OCI-LY7 (cell line): ENCODE measurements around the gene TCP1. TPM values are rescaled to one million over a fixed set of nuclear protein-coding genes. Genes with fewer than 3 reads are reported as not detected.

Experiments used
- BruUV-seq: library from RNA; stranded (reverse); fragments of 400-500 nt; replicated peaks from 2 replicates; lab custom pipeline; 2021; lab: Mats Ljungman, UMichigan
- CTCF ChIA-PET: fragments of 300-600 bp; sonication (Branson Sonifier 250); formaldehyde crosslinking; loops from one replicate; lab custom pipeline; 2022; ENCODE audit warnings: antibody characterized with exemption; ENCODE audit not compliant: unreplicated experiment; lab: Charles Lee
- POLR2A ChIA-PET: fragments of 300-600 bp; sonication (Branson Sonifier 250); formaldehyde crosslinking; loops from one replicate; lab custom pipeline; 2022; ENCODE audit warnings: antibody characterized with exemption; lab: Charles Lee
- DNase-seq: peaks from one replicate; pipeline ENCODE4 v3.0.0-alpha.2; 2015; ENCODE audit warnings: low spot score
- H2AFZ ChIP-seq: fragments of 200-600 bp; sonication (generic), shearing (Covaris generic); 2 replicates; pipeline ENCODE4 v1.6.1; 2014; ENCODE audit warnings: mild to moderate bottlenecking, antibody characterized with exemption, low read length, moderate library complexity
- H3K27ac ChIP-seq: fragments of 200-600 bp; sonication (generic); 2 replicates; pipeline ENCODE4 v1.5.1; 2014; ENCODE audit warnings: mixed run types, low read depth, mild to moderate bottlenecking, moderate library complexity, low read length, inconsistent platforms; ENCODE audit not compliant: poor library complexity, severe bottlenecking
- H3K36me3 ChIP-seq: fragments of 200-600 bp; sonication (generic); 2 replicates; pipeline ENCODE4 v1.6.1; 2014; ENCODE audit warnings: mild to moderate bottlenecking, antibody characterized with exemption, low read length, moderate library complexity, mixed read lengths; ENCODE audit not compliant: insufficient read depth
- H3K4me1 ChIP-seq: fragments of 200-600 bp; sonication (generic); 2 replicates; pipeline ENCODE4 v1.5.1; 2014; ENCODE audit warnings: mild to moderate bottlenecking, low read length; ENCODE audit not compliant: insufficient read depth, poor library complexity, severe bottlenecking
- H3K4me2 ChIP-seq: fragments of 200-600 bp; sonication (generic); 2 replicates; pipeline ENCODE4 v1.6.1; 2014; ENCODE audit warnings: mild to moderate bottlenecking, low read length
- H3K4me3 ChIP-seq: fragments of 200-600 bp; sonication (generic); 2 replicates; pipeline ENCODE4 v1.5.1; 2014; ENCODE audit warnings: mild to moderate bottlenecking, low read depth, low read length; ENCODE audit not compliant: poor library complexity, severe bottlenecking
- H3K79me2 ChIP-seq: fragments of 200-600 bp; sonication (generic); 2 replicates; pipeline ENCODE4 v1.6.1; 2016; ENCODE audit warnings: low read depth, mild to moderate bottlenecking, low read length, moderate library complexity, mixed read lengths; ENCODE audit not compliant: insufficient read depth
- H3K9me2 ChIP-seq: fragments of 200-600 bp; sonication (generic); 2 replicates; pipeline ENCODE4 v1.6.1; 2016; ENCODE audit warnings: mild to moderate bottlenecking, low read length, mixed read lengths; ENCODE audit not compliant: insufficient read depth
- H3K9me3 ChIP-seq: fragments of 200-600 bp; sonication (generic); 2 replicates; pipeline ENCODE4 v1.6.1; 2014; ENCODE audit warnings: mild to moderate bottlenecking, mixed run types, low read length, mixed read lengths
- H4K20me1 ChIP-seq: fragments of 200-600 bp; sonication (generic); 2 replicates; pipeline ENCODE4 v1.6.1; 2014; ENCODE audit warnings: mild to moderate bottlenecking, antibody characterized with exemption, low read length, moderate library complexity, mixed read lengths; ENCODE audit not compliant: insufficient read depth
- CTCF ChIP-seq: fragments of 200-600 bp; sonication (generic); conservative IDR thresholded peaks from 2 replicates; pipeline ENCODE4 v1.5.1; 2014; ENCODE audit warnings: mild to moderate bottlenecking, antibody characterized with exemption, low read length, moderate library complexity, mixed read lengths
- EZH2phosphoT487 ChIP-seq: fragments of 200-600 bp; sonication (generic); IDR thresholded peaks from 2 replicates; pipeline ENCODE4 v1.6.1; 2018; ENCODE audit warnings: low read depth, borderline replicate concordance, mild to moderate bottlenecking, mixed run types, antibody characterized with exemption, low read length, moderate library complexity, mixed read lengths
- intact Hi-C: fragments of 100-400 bp; cut with micrococcal nuclease; formaldehyde crosslinking; loops from one replicate; pipeline ENCODE4 v1.10.0; 2022; ENCODE audit not compliant: unreplicated experiment
- small RNA-seq: library from RNA; depleted of rRNA; stranded (forward); fragments of <200 nt; gene quantifications from one replicate; pipeline ENCODE3, GENCODE V24; 2014
- total RNA-seq, 2 experiments: library from RNA; depleted of rRNA in 1 of 2; stranded (reverse); fragments of >200 nt in 1 of 2; shearing (Covaris generic) in 1 of 2; gene quantifications; 2 replicates each; pipeline ENCODE4 v1.2.3, GENCODE V29; 2014 to 2022

The TCP1 gene
- total RNA-seq, 2 experiments from 2014 or later = 319 to 386 TPM

- CTCF ChIA-PET = no interaction called here
- Histone ChIP-seq H3K27ac (peak overlapping the region; percentile 89), H4K20me1 (peaks cover 42% of the 10 kb centered on the region), H3K79me2 (peaks cover 92% of the 10 kb centered on the region), H3K4me2 (peak overlapping the region; percentile 86), H3K4me1 (peaks cover 41% of the 10 kb centered on the region), H2AFZ (no peak overlapping the region), H3K36me3 (peaks cover 68% of the 10 kb centered on the region), H3K9me3 (no peaks in the 10 kb centered on the region), H3K9me2 (no peaks in the 10 kb centered on the region), H3K4me3 (peak overlapping the region; percentile 91)
- DNase-seq = peak; percentile 31
- POLR2A ChIA-PET = interaction anchor here (0.7 to 4.9 kb wide), 10 partner anchors 9 to 112 kb away, joined by 3 to 48 read pairs (median 3); partner anchors contain the start of genes MRPL18 and TCP1
- TF ChIP-seq EZH2phosphoT487 = no peak
- TF ChIP-seq CTCF = no peak
- BruUV-seq = no TSS peak
- intact Hi-C loops = loop anchor here (10.0 kb wide), 1 partner anchor 924 kb away; no protein-coding TSS in a partner anchor
These were observed 60.9 kb downstream of the TCP1 start for GRCh38 chr6:159728531-159728964.

Small RNA genes lying within 50 kb of the gene (small RNA-seq; reads per million reads assigned to genes)
- 60.5 reads per million, percentile 98 among the genes with 10 or more reads in this experiment for gene SNORA20
- not detected for gene SNORA29

Other genes starting within 250 kb of the TCP1 start
- 29.7 and 36.4 TPM in 2 replicates for gene SOD2, start 96.4 kb downstream of the TCP1 start, total RNA-seq (2014; rRNA removed; shearing (Covaris generic))
- gene SOD2, start 96.4 kb downstream of the TCP1 start, total RNA-seq (2022) = 49.2 and 51.8 TPM in 2 replicates
- 93.3 and 99.3 TPM in 2 replicates for gene WTAP, start 62.1 kb downstream of the TCP1 start, total RNA-seq (2014; rRNA removed; shearing (Covaris generic))
- gene WTAP, start 62.1 kb downstream of the TCP1 start, total RNA-seq (2022) = 115 and 117 TPM in 2 replicates
- 39.4 and 42.4 TPM in 2 replicates for gene ACAT2, start 27.6 kb downstream of the TCP1 start, total RNA-seq (2014; rRNA removed; shearing (Covaris generic))
- gene ACAT2, start 27.6 kb downstream of the TCP1 start, total RNA-seq (2022) = 90.1 and 110 TPM in 2 replicates
- gene MRPL18, start 865 bp upstream of the TCP1 start, total RNA-seq (2014; rRNA removed; shearing (Covaris generic)) = 128 and 147 TPM in 2 replicates
- 102 and 117 TPM in 2 replicates for gene MRPL18, start 865 bp upstream of the TCP1 start, total RNA-seq (2022)
- gene PNLDC1, start 10.7 kb upstream of the TCP1 start, total RNA-seq (2014; rRNA removed; shearing (Covaris generic)) = not detected in 2 replicates
- gene PNLDC1, start 10.7 kb upstream of the TCP1 start, total RNA-seq (2022) = not detected in 2 replicates
- under 0.01 TPM in 1 of 2 replicates, not detected in the other for gene MAS1, start 101.4 kb upstream of the TCP1 start, total RNA-seq (2014; rRNA removed; shearing (Covaris generic))
- gene MAS1, start 101.4 kb upstream of the TCP1 start, total RNA-seq (2022) = not detected in 2 replicates
- 17.9 and 19.3 TPM in 2 replicates for gene IGF2R, start 179.5 kb upstream of the TCP1 start, total RNA-seq (2014; rRNA removed; shearing (Covaris generic))
- 33.8 and 37.6 TPM in 2 replicates for gene IGF2R, start 179.5 kb upstream of the TCP1 start, total RNA-seq (2022)